ENCODE measurements around the gene ZNF234. TPM values are rescaled to one million over a fixed set of nuclear protein-coding genes. Genes with fewer than 3 reads are reported as not detected.
A peak's percentile ranks its signal among the peaks of the same experiment; 100 is the strongest.

The ZNF234 gene
- total and polyA plus RNA-seq, 2 donors (not counting 1 experiment from before 2014, with no cell fraction given), result 5.7 to 13.9 TPM

- H3K27ac ChIP-seq (ENCODE audit: insufficient read depth, low read length), result no peak overlapping the region
- no peak overlapping the region for H2AFZ ChIP-seq (ENCODE audit: low read length)
- H4K20me1 ChIP-seq (ENCODE audit: control insufficient read depth, extremely low read depth, insufficient read depth, low read length), result no peaks in the 10 kb centered on the region
- DNase-seq (ENCODE audit: low read depth in 2 of 2), result no peak
- no peak overlapping the region for H3K4me2 ChIP-seq (ENCODE audit: extremely low read depth, insufficient read depth, low read length)
- no peak overlapping the region for H3K4me3 ChIP-seq (replicated peaks in 1 of 4; ENCODE audit: control extremely low read depth in 1 of 4, insufficient read depth in 1 of 4, low read depth in 3 of 4, low read length in 4 of 4)
- H3K27me3 ChIP-seq (ENCODE audit: control insufficient read depth, insufficient read depth, low read length), result no peaks in the 10 kb centered on the region
- H3K4me1 ChIP-seq (ENCODE audit: control insufficient read depth, extremely low read depth, insufficient read depth, low read length), result no peaks in the 10 kb centered on the region
- H3K79me2 ChIP-seq (ENCODE audit: control insufficient read depth, insufficient read depth, low read length), result no peaks in the 10 kb centered on the region
- no peaks in the 10 kb centered on the region for H3K9me3 ChIP-seq (ENCODE audit: control insufficient read depth, insufficient read depth, low read depth, low read length)
- H3K36me3 ChIP-seq (ENCODE audit: control insufficient read depth, insufficient read depth, low read length), result no peaks in the 10 kb centered on the region
- no peak for TF ChIP-seq CTCF (conservative IDR thresholded peaks at IDR 0.05 in 1 of 2, IDR thresholded peaks at IDR 0.05 in 1 of 2; ENCODE audit: low read depth in 1 of 2, low read length in 2 of 2)
- no peak for TF ChIP-seq EZH2 (IDR thresholded peaks at IDR 0.05; ENCODE audit: low read length, missing control alignments)
- H3K9ac ChIP-seq (ENCODE audit: insufficient read depth, low read length), result no peak overlapping the region
Measured at GRCh38 chr19:44204772-44205171, 63.4 kb downstream of the ZNF234 start.

- H3K4me1 ChIP-seq (ENCODE audit: control insufficient read depth, extremely low read depth, insufficient read depth, low read length), result no peaks in the 10 kb centered on the region
- H3K4me3 ChIP-seq (replicated peaks in 1 of 4; ENCODE audit: control extremely low read depth in 1 of 4, insufficient read depth in 1 of 4, low read depth in 3 of 4, low read length in 4 of 4), result peak overlapping the region; percentile 76 to 96 (median 94)
- H3K27me3 ChIP-seq (ENCODE audit: control insufficient read depth, insufficient read depth, low read length), result no peaks in the 10 kb centered on the region
- H3K4me2 ChIP-seq (ENCODE audit: extremely low read depth, insufficient read depth, low read length), result peak overlapping the region; percentile 81
- H3K9ac ChIP-seq (ENCODE audit: insufficient read depth, low read length), result peak overlapping the region; percentile 83
- H4K20me1 ChIP-seq (ENCODE audit: control insufficient read depth, extremely low read depth, insufficient read depth, low read length), result no peaks in the 10 kb centered on the region
- H3K79me2 ChIP-seq (ENCODE audit: control insufficient read depth, insufficient read depth, low read length), result no peaks in the 10 kb centered on the region
- H3K9me3 ChIP-seq (ENCODE audit: control insufficient read depth, insufficient read depth, low read depth, low read length), result no peaks in the 10 kb centered on the region
- H2AFZ ChIP-seq (ENCODE audit: low read length), result peak overlapping the region; percentile 100
- no peaks in the 10 kb centered on the region for H3K36me3 ChIP-seq (ENCODE audit: control insufficient read depth, insufficient read depth, low read length)
- peak; percentile 91 to 94 for DNase-seq (ENCODE audit: low read depth in 2 of 2)
- peak overlapping the region; percentile 88 for H3K27ac ChIP-seq (ENCODE audit: insufficient read depth, low read length)
- TF ChIP-seq EZH2 (IDR thresholded peaks at IDR 0.05; ENCODE audit: low read length, missing control alignments), result no peak
- no peak for TF ChIP-seq CTCF (conservative IDR thresholded peaks at IDR 0.05 in 1 of 2, IDR thresholded peaks at IDR 0.05 in 1 of 2; ENCODE audit: low read depth in 1 of 2, low read length in 2 of 2)
Measured at GRCh38 chr19:44207126-44207803, 65.9 kb downstream of the ZNF234 start.

Other genes starting within 250 kb of the ZNF234 start
- 18.5 and 22.1 TPM in 2 replicates for gene ZNF45, start 206.3 kb upstream of the ZNF234 start, total RNA-seq
- 11.6 and 13.2 TPM in 2 replicates for gene ZNF45, start 206.3 kb upstream of the ZNF234 start, polyA plus RNA-seq
- 8.5 and 15.2 TPM in 2 replicates for gene ZNF221, start 190.3 kb upstream of the ZNF234 start, total RNA-seq
- gene ZNF221, start 190.3 kb upstream of the ZNF234 start, polyA plus RNA-seq, result 2.3 and 2.4 TPM in 2 replicates
- gene ZNF155, start 157.4 kb upstream of the ZNF234 start, total RNA-seq, result 9.0 and 12.2 TPM in 2 replicates
- 5.6 and 7.4 TPM in 2 replicates for gene ZNF155, start 157.4 kb upstream of the ZNF234 start, polyA plus RNA-seq
- 4.0 and 4.6 TPM in 2 replicates for gene ZNF230, start 138.6 kb upstream of the ZNF234 start, total RNA-seq
- 2.0 and 3.5 TPM in 2 replicates for gene ZNF230, start 138.6 kb upstream of the ZNF234 start, polyA plus RNA-seq
- gene ZNF222, start 116.2 kb upstream of the ZNF234 start, total RNA-seq, result 12.1 and 13.0 TPM in 2 replicates
- 4.3 and 6.0 TPM in 2 replicates for gene ZNF222, start 116.2 kb upstream of the ZNF234 start, polyA plus RNA-seq
- gene ZNF223, start 89.5 kb upstream of the ZNF234 start, total RNA-seq, result 4.6 and 5.3 TPM in 2 replicates
- gene ZNF223, start 89.5 kb upstream of the ZNF234 start, polyA plus RNA-seq, result 4.3 TPM in 2 replicates
- 3.3 and 4.0 TPM in 2 replicates for gene ZNF284, start 69.4 kb upstream of the ZNF234 start, total RNA-seq
- gene ZNF284, start 69.4 kb upstream of the ZNF234 start, polyA plus RNA-seq, result 1.2 and 2.7 TPM in 2 replicates
- 31.1 and 37.0 TPM in 2 replicates for gene ZNF224, start 47.2 kb upstream of the ZNF234 start, total RNA-seq
- 8.8 and 12.4 TPM in 2 replicates for gene ZNF224, start 47.2 kb upstream of the ZNF234 start, polyA plus RNA-seq
- 8.2 and 10.2 TPM in 2 replicates for gene ZNF225, start 28.2 kb upstream of the ZNF234 start, total RNA-seq
- gene ZNF225, start 28.2 kb upstream of the ZNF234 start, polyA plus RNA-seq, result 2.2 and 3.1 TPM in 2 replicates
- 17.5 and 30.7 TPM in 2 replicates for gene ZNF226, start 23.5 kb downstream of the ZNF234 start, total RNA-seq
- gene ZNF226, start 23.5 kb downstream of the ZNF234 start, polyA plus RNA-seq, result 18.8 and 21.4 TPM in 2 replicates
- 27.7 and 32.0 TPM in 2 replicates for gene ZNF227, start 71.0 kb downstream of the ZNF234 start, total RNA-seq
- gene ZNF227, start 71.0 kb downstream of the ZNF234 start, polyA plus RNA-seq, result 8.3 and 9.9 TPM in 2 replicates
- gene ZNF233, start 118.3 kb downstream of the ZNF234 start, total RNA-seq, result 3.6 and 5.9 TPM in 2 replicates
- 0.96 and 1.3 TPM in 2 replicates for gene ZNF233, start 118.3 kb downstream of the ZNF234 start, polyA plus RNA-seq
- gene ZNF235, start 163.5 kb downstream of the ZNF234 start, total RNA-seq, result 2.8 and 5.8 TPM in 2 replicates
- gene ZNF235, start 163.5 kb downstream of the ZNF234 start, polyA plus RNA-seq, result 1.7 and 2.9 TPM in 2 replicates
- gene ZNF112, start 215.1 kb downstream of the ZNF234 start, total RNA-seq, result 9.1 and 10.0 TPM in 2 replicates
- 2.9 and 4.9 TPM in 2 replicates for gene ZNF112, start 215.1 kb downstream of the ZNF234 start, polyA plus RNA-seq